GM21528 (cell line): Measurements from ENCODE around the gene ZXDA.

Experiments used
- ATAC-seq: cut with Tn5 transposase; IDR thresholded peaks from one replicate; pipeline ENCODE4 v1.9.1; 2021; ENCODE audit warnings: mild to moderate bottlenecking, moderate library complexity; ENCODE audit not compliant: unreplicated experiment, low FRiP score

The ZXDA gene

DNA sequence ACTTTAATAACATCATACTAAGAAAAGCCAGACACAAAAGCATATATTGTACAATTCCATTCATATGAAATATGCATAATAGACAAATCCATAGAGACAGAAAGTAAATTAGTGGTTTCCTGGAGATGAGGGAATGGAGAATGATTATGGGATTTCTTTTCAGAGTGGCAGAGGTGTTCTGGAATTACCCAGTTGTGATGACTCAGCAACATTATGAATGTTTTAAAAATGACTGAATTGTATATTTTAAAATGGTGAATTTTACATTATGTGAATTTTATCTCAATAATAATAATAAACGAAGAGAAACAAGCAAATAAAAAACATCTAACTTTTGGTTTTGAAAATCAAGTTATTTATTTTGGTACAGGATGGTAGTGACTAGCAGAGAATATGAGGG is 11.2 kb downstream of the ZXDA start:
- no peak for ATAC-seq

DNA sequence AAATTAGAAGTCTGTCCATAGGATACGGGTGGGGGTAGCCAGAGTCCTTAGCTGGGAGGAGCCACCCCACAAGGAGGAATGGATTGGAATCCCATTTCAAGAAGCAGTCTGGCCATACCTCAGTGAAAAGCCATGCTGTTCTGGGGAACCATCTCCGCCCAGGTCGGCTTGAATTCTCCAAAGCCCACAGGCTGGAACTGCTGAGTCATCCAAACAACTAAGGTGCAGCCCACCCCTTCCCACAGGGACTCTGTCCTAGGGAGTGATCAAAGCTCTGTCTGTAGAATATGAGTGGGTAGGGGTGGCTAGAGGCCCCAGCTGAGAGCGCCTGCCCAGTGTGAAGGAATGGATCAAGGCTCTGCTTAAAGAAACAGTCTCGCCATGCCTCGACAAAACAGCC is 38.8 kb downstream of the ZXDA start:
- ATAC-seq, result no peak
